Esophagus squamous epithelium (tissue), 4 donors: ENCODE results near the gene RPL15.

Source experiments
- CTCF ChIP-seq, 6 experiments: fragments of 450-650 bp in 4 of 6; fragments of 200-600 bp in 2 of 6; sonication (generic) in 2 of 6; IDR thresholded peaks; one replicate each; pipeline ENCODE4 v1.5.1; 2016 to 2019; ENCODE audit warnings: antibody characterized with exemption in 6 of 6, mild to moderate bottlenecking in 4 of 6, moderate library complexity in 4 of 6
- POLR2A ChIP-seq, 4 donors: fragments of 450-650 bp; IDR thresholded peaks; one replicate each; pipeline ENCODE4 v1.6.1; 2017; ENCODE audit warnings: antibody characterized with exemption in 4 of 4, mild to moderate bottlenecking in 4 of 4, moderate library complexity in 3 of 4

DNA sequence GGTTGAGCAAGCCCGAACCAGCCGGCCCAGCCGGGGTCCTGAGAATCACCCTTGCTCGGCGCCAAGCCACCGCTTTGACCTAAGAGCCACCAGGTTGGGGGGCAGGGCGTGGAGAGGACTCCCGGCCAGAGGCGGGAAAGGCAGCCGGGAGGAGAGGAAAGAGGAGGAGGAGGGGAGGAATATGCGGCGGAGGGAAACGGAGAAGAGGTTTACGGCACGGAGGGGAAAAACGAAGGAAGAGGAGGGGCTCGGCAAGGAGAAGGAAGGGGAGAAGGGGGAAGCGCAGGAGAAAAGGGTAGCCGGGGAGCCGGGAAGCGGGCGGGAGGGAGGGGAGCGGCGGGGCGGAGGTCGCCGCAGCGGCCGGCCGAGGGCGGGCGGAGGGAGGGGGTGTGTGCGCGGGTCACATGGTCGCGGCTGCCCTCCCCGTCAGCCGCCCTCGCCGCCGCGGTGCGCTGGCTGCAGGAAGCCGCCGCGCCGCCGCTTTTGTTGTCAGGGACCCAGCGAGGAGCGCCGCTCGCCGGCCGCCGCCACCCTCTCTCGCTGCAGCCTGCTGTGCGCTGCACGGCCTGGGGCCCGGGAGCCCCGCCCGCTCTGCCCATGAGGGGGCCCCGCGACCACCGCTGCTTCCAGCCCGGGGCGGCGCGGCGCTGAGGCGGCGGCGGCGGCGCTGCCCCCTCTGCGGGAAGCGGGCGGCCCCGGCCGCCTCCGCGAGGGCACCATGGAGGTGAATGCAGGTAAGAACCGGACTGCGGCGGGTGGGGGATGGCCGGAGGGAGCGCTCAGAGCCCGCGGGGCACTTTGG lies 28.1 kb downstream of the RPL15 start, which contains the start of gene NR1D2:
- TF ChIP-seq CTCF (IDR thresholded peaks at IDR 0.05) = peak in 3 of 6 experiments; percentile 9 to 17 (median 17)
- peak in 3 of 4 donors; percentile 47 to 95 (median 91) for TF ChIP-seq POLR2A (IDR thresholded peaks at IDR 0.05)
